HG02588 (cell line): Measurements from ENCODE around the gene ARHGAP12.

Experiments
- ATAC-seq: cut with Tn5 transposase; IDR thresholded peaks from one replicate; pipeline ENCODE4 v1.9.1; 2021; ENCODE audit warnings: mild to moderate bottlenecking, moderate library complexity; ENCODE audit not compliant: unreplicated experiment

Gene ARHGAP12

GRCh38 chr10:31829776-31830175, 98.9 kb downstream of the ARHGAP12 start:
- no peak for ATAC-seq

GRCh38 chr10:31823358-31823757, 105.3 kb downstream of the ARHGAP12 start:
- no peak for ATAC-seq

- ATAC-seq, result no peak
Observed at GRCh38 chr10:31822616-31823318, 105.9 kb downstream of the ARHGAP12 start.

- no peak for ATAC-seq
Observed at GRCh38 chr10:31822150-31822549, 106.5 kb downstream of the ARHGAP12 start.

GRCh38 chr10:31820778-31821369, 107.8 kb downstream of the ARHGAP12 start:
- no peak for ATAC-seq

GRCh38 chr10:31820096-31820495, 108.5 kb downstream of the ARHGAP12 start:
- ATAC-seq, result no peak

GRCh38 chr10:31819391-31819820, 109.2 kb downstream of the ARHGAP12 start:
- ATAC-seq, result no peak

GRCh38 chr10:31816318-31816717, 112.3 kb downstream of the ARHGAP12 start:
- no peak for ATAC-seq

- no peak for ATAC-seq
Observed at GRCh38 chr10:31808258-31809218, 120.1 kb downstream of the ARHGAP12 start.

- no peak for ATAC-seq
Observed at GRCh38 chr10:31804352-31804810, 124.2 kb downstream of the ARHGAP12 start.

- no peak for ATAC-seq
Observed at GRCh38 chr10:31803606-31804351, 124.9 kb downstream of the ARHGAP12 start.

- ATAC-seq, result no peak
Observed at GRCh38 chr10:31799181-31799580, 129.4 kb downstream of the ARHGAP12 start.

GRCh38 chr10:31792745-31793144, 135.9 kb downstream of the ARHGAP12 start:
- ATAC-seq, result no peak

- ATAC-seq, result no peak
Observed at GRCh38 chr10:31789555-31789954, 139.1 kb downstream of the ARHGAP12 start.

- no peak for ATAC-seq
Observed at GRCh38 chr10:31782701-31783100, 145.9 kb downstream of the ARHGAP12 start.

- no peak for ATAC-seq
Observed at GRCh38 chr10:31780717-31781116, 147.9 kb downstream of the ARHGAP12 start.

- ATAC-seq, result no peak
Observed at GRCh38 chr10:31778627-31779026, 150.0 kb downstream of the ARHGAP12 start.

GRCh38 chr10:31776159-31776558, 152.5 kb downstream of the ARHGAP12 start:
- no peak for ATAC-seq

- no peak for ATAC-seq
Observed at GRCh38 chr10:31774928-31775650, 153.5 kb downstream of the ARHGAP12 start.

GRCh38 chr10:31774299-31774900, 154.2 kb downstream of the ARHGAP12 start:
- ATAC-seq, result no peak
